Non-pigmented ciliary epithelial cell (primary cell): Measurements from ENCODE around the gene TOP2B.
A peak's percentile ranks its signal among the peaks of the same experiment; 100 is the strongest.

Source experiments
- DNase-seq: peaks from one replicate; pipeline ENCODE4 v3.0.0-alpha.2; 2010; ENCODE audit warnings: low read depth

TOP2B gene

DNA sequence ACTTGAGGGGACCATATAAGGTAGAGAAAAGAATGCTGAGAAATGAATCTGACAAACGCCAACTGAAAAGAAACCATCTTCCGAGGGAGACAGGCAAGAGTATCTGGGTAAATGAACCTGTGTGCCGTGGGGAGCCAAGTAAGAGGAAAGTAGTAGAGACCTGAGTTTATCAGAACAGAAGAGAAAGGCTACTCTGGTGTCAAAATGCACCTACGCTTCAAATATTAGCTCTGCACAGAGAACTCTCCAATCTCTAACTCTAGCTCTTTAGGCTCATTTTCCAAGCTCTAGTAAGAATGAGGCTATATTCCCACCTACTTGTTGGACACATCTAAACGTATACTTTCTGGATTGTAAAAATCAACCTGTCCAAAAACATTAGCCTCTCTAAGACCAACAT lies 53.5 kb downstream of the TOP2B start:
- DNase-seq = no peak

GRCh38 chr3:25610779-25611178 lies 53.9 kb downstream of the TOP2B start:
- no peak for DNase-seq

DNA sequence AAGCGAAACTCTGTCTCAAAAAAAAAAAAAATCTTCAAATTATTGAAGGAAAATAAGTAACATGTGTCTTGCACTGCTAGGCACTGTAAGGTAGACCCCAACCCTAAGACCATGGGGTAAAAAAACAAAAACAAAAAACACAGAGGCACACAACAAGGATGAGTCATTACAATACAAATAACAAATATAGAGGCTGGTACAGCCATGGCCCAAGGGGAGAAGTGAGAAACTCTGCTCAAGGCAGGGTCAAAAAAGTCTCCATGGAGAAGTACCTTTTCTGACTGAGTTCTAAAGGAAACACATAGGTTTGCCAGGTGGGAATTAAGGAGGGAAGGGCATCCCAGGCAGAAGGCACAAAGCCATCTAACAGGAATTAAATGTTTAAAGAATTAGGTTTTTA lies 54.5 kb downstream of the TOP2B start:
- DNase-seq = no peak

DNA sequence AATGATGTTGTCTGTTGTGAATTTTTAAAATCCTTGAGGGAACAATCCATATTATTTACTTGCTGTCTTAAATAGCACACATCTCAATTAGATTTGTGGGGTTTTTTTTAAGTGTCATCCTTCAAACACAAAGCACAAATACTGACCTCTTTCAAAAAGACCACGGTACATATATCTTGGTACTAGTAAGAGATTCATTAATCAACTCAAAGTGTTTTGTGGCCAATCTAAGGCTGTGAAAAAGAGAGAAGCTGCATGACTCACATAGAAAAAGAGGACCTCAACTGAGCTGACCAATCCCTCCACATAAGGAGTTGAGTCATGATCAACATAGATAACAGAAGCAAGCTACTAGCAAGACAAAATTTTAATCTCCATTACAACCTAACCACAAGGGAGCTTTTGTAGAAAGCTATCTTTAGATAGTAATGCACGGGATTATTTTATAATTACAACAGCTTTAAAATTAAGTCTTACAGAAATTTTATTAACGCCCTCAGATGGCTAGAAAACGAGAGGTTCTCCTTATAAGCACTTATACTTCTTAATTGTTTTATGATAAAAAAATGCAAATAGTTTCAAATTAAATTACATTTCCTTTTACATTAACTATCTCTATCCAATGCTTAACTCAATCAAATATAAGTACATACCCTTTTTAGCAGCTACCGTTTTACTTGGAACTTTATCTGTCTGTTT lies 60.5 kb downstream of the TOP2B start:
- peak; percentile 91 for DNase-seq

DNA sequence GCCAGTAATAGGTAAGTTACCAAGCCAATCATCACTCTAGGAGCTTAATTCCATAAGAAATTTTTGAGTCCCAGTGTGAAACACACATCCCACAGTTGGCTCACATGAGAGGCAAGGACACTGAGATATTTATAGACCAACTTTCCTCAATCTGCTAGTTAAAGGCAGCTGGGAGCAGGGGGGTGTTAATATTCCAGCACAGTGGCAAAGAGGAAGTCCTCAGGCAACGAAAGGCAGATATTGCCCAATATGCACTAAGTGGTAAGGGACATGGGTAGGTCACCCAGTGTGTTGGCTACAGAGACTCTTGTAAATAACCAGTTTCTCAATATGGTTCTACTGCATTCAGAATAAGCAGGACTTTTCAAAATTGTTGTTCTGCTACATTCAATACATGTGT lies 61.0 kb downstream of the TOP2B start:
- DNase-seq = no peak

GRCh38 chr3:25597535-25598101 lies 67.1 kb downstream of the TOP2B start:
- no peak for DNase-seq

DNA sequence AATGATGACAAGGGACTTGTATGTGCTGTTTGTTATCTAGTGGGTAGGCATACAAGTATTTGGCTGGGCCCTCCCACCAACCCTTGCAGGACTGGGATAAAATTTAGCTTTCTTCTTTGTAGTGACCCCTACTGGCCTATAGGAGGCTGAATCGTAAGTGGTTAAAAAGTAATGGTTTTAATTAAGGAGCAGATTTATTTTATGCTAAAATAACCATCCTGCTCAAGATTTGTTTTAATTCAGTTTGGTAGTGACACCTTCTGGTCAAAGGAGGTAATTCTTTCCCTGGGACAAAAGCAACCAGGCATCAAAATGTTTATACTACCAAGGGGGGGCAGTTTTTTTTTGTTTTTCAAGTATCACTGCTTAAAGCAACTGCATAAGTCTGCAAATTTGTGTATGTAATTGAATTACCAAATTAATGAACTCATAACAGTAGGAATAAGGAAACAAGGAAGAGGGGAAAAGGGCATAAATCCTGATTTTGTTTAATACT lies 70.7 kb downstream of the TOP2B start:
- DNase-seq = no peak

- no peak for DNase-seq
Observed at GRCh38 chr3:25593001-25593400, 71.7 kb downstream of the TOP2B start.

- DNase-seq = peak; percentile 70
Observed at GRCh38 chr3:25592510-25592968, 72.2 kb downstream of the TOP2B start.

- DNase-seq = no peak
Observed at GRCh38 chr3:25589783-25590258, 74.9 kb downstream of the TOP2B start.

DNA sequence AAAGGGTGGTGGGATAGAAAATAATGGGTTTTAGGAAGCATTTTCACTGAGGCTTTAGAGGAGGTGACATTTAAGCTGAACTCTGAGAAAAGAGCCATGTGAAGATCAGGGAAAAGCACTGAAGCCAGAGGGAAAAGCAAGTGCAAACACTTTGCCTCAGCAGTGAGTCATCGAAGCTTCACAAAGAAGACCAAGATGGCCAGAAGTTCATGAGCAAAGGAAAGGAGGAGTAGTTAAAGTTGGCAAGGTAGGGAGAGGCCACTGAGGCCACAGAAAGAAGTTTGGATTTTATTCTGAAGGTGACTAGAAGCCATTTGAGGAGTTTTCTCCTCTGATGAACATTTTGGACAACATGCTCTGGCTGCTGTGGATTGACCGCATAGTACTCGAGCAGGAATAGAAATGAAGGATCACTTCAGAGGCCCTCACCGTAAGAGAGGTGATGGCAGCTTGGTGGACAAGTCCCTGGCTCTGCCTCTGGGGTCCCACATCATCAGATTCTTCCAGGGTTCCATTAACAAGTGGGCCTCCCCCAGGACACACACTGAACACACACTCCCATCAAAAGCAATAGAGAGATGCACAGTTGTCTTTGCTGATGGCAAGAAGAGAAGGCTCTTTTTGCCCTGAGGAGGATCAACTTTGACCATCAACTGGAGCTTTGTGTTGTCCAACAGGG lies 75.5 kb downstream of the TOP2B start:
- DNase-seq = no peak

GRCh38 chr3:25588441-25589103 lies 76.1 kb downstream of the TOP2B start:
- DNase-seq = no peak

GRCh38 chr3:25587975-25588374 lies 76.7 kb downstream of the TOP2B start:
- DNase-seq = no peak

GRCh38 chr3:25587526-25587925 lies 77.2 kb downstream of the TOP2B start:
- DNase-seq = no peak

- no peak for DNase-seq
Observed at GRCh38 chr3:25587094-25587493, 77.6 kb downstream of the TOP2B start.

DNA sequence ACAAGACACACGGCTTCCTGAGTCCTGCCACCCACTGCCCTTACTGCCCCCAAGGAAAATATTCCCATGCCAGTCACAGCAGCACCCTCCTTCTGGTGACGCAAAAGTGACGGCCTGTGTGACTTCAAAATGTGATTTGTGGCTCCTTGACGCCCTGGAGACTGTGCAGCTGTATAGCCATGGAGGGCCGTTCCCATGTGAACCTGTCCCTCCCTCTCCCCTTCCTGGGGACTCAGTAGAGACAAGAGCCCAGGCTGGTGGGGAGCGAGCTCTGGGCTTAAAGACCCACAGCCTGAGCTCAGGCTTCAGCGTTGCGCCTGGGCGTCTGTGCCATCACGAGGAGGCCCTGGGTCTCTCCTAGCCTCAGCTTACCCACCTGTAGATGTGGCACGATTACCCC lies 78.2 kb downstream of the TOP2B start:
- DNase-seq = no peak

DNA sequence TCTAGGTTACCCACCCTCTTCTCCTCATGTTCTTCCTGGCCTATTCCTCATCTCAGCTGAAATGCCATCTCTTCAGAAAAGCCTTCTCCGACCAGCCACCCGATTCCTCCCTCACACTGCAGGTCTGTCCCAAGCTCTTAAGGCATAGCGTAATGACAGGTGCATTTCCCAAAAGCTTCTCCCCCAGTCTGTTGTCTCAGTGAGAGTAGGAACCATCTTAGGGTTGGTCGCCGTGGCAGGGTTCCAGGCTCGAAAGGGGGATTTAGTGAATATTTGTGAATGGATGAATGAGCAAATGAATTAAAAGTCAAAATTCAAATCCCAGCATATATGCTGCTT lies 78.6 kb downstream of the TOP2B start:
- DNase-seq = no peak

DNA sequence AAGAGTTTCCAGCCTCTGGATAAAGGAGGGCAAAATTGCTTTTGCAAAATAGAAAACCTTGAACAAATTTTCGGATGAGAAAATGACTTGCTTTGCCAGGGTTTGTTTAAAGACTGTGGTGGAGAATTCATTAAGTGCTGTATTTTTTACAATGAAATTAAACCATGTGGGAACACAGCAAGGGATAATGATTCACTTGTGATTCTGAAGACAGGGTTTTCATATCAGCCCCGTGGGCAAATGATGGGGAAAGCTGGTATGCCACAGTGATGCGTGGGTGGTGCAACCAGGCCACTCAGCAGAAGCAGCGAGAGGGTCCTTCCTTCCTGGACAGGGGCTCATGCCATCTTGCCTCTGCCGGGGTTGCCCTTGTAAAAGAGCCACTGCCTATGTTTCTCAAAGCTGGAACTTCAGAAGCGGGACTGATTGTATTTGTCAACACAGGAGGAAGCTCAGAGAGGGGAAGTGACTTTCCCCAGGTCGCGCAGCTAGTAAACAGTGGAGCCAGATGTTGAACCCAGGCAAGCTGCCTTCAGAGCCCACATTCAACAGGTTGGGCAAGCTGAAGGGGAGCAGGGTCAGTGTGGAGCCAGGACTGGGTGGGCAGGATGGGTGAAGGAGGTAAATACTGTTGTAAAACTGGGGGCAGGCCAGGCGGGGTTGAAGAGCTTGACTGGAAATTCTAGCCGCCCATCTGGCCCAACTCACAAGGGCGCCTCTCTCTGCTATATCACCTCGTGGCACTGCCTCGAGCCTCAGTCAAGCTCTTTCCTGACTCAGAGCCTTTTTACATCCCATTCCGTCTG lies 79.1 kb downstream of the TOP2B start:
- no peak for DNase-seq

DNA sequence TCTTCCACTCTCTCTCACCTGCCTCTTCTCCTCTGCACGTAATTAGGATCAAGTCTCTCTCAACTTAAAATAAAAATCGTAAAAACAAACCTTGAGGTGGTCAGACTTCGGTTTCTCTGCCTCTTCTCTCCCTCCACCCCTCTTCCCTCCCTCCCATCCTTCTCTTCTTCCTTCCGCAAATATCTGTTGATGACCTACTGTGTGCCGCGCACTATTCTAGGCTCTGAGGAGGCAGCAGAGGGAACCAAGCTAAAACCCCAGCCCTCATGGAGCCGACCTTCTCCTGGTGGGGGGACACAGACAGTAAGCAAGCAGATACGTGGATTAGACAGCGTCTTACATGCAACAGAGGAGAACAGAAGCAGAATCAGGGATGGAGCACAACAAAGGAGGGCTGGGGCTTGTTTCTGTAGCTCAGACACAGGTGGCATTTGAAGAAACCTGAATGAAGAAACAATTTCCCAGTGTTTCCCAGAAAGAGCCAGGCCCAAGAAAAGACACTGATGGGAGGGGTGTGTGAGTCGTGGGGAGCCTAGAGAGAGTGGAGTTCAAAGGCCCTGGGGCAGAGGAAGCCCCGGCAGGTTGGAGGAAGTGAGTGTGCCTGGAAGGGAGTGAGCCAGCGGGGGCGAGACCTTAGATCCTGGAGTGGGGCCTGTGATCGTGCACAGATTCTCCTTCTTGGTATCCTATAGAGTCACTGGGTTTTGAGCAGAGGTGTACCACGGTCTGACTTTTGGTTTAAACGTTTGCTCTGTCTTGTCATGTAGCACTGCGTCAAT lies 80.5 kb downstream of the TOP2B start:
- no peak for DNase-seq

DNA sequence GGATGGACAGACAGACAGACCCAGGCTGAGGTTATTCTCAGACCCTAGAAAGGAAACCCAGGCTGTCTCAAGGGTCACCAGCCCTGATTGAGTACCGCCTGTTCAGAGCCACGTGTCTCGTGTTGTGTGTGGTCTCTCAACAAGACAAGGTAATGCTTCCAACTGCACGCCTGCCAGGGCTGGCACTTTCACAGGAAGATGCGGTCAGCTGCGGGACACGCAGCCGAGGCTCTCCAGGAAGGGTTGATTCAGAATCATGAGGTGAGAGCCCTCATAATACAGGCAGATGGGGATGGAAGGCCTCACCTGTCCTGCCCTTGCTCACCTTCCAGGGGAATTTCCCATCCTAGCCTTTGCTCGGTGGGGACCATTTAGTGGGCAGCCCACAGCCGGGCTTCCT lies 81.4 kb downstream of the TOP2B start:
- no peak for DNase-seq

DNA sequence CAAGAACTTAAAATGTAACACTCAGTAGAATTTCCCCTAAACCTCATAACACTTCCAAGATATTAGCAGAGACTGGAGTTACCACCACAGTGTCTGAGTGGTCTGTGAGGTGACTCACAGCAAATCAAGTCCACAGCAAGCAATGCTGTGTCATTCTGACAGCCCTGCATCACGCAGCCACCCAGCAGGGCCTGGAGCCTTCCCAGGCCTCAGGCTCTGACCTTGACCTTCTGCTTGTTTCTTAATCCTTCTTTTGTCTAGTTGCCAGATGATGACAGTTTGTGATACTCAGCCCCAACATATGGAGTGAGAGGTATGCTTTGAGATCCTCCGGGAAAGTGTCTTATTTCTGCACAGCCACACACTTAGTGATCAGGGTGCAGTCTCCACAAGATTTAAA lies 82.5 kb downstream of the TOP2B start:
- DNase-seq = no peak
